HG02678 (cell line): Measurements from ENCODE around the gene ATAD2B.

ENCODE experiments used
- ATAC-seq: cut with Tn5 transposase; IDR thresholded peaks from one replicate; pipeline ENCODE4 v1.9.1; 2021; ENCODE audit warnings: mild to moderate bottlenecking, moderate library complexity; ENCODE audit not compliant: unreplicated experiment

ATAD2B gene

GRCh38 chr2:23915327-23915726 lies 11.6 kb downstream of the ATAD2B start:
- no peak for ATAC-seq

GRCh38 chr2:23912054-23912453 lies 14.9 kb downstream of the ATAD2B start:
- no peak for ATAC-seq

GRCh38 chr2:23905155-23905554 lies 21.8 kb downstream of the ATAD2B start:
- ATAC-seq = no peak

GRCh38 chr2:23904692-23905091 lies 22.2 kb downstream of the ATAD2B start:
- ATAC-seq = no peak

GRCh38 chr2:23904215-23904614 lies 22.7 kb downstream of the ATAD2B start:
- no peak for ATAC-seq

- no peak for ATAC-seq
Observed at GRCh38 chr2:23903034-23903433, 23.9 kb downstream of the ATAD2B start.

- ATAC-seq = no peak
Observed at GRCh38 chr2:23901966-23902846, 24.7 kb downstream of the ATAD2B start.

- no peak for ATAC-seq
Observed at GRCh38 chr2:23900541-23901322, 26.2 kb downstream of the ATAD2B start.

GRCh38 chr2:23900133-23900532 lies 26.8 kb downstream of the ATAD2B start:
- ATAC-seq = no peak

- no peak for ATAC-seq
Observed at GRCh38 chr2:23871206-23871605, 55.7 kb downstream of the ATAD2B start.

GRCh38 chr2:23867449-23867848 lies 59.5 kb downstream of the ATAD2B start:
- no peak for ATAC-seq

- no peak for ATAC-seq
Observed at GRCh38 chr2:23862716-23863426, 64.1 kb downstream of the ATAD2B start.

GRCh38 chr2:23861952-23862351 lies 65.0 kb downstream of the ATAD2B start:
- ATAC-seq = no peak

GRCh38 chr2:23859983-23860382 lies 66.9 kb downstream of the ATAD2B start:
- no peak for ATAC-seq

GRCh38 chr2:23859234-23859633 lies 67.7 kb downstream of the ATAD2B start:
- no peak for ATAC-seq

- ATAC-seq = no peak
Observed at GRCh38 chr2:23850564-23851256, 76.2 kb downstream of the ATAD2B start.

- ATAC-seq = no peak
Observed at GRCh38 chr2:23844905-23845304, 82.0 kb downstream of the ATAD2B start.

- no peak for ATAC-seq
Observed at GRCh38 chr2:23843051-23843976, 83.6 kb downstream of the ATAD2B start.

GRCh38 chr2:23839919-23840578 lies 86.9 kb downstream of the ATAD2B start:
- ATAC-seq = no peak
